IMR-90 (cell line): Measurements from ENCODE around the gene CDC42BPG. TPM values are rescaled to one million over a fixed set of nuclear protein-coding genes. Genes with fewer than 3 reads are reported as not detected.

Experiments used
- ATAC-seq: fragments of 200-7000 bp; cut with Tn5 transposase; 2 replicates; pipeline ENCODE4 v1.9.1; 2020; ENCODE audit warnings: low read depth, mild to moderate bottlenecking, moderate library complexity
- BruUV-seq: library from RNA; stranded (reverse); fragments of 400-500 nt; replicated peaks from 2 replicates; lab custom pipeline; 2021; lab: Mats Ljungman, UMichigan
- CTCF ChIA-PET: fragments of 300-600 bp; formaldehyde crosslinking; extraction: SDS; loops from one replicate; lab custom pipeline; 2021; ENCODE audit warnings: antibody characterized with exemption; lab: Yijun Ruan, JAX
- POLR2A ChIA-PET: fragments of 300-600 bp; sonication (Branson Sonifier 250); formaldehyde crosslinking; loops from one replicate; lab custom pipeline; 2022; ENCODE audit warnings: antibody characterized with exemption; ENCODE audit not compliant: unreplicated experiment; lab: Charles Lee
- DNase-seq: peaks from one replicate; pipeline ENCODE4 v3.0.0; 2013
- H2AFZ ChIP-seq: replicated peaks from 2 replicates; pipeline ENCODE3; 2013; ENCODE audit warnings: low read length, mild to moderate bottlenecking; ENCODE audit not compliant: poor library complexity
- H2AK5ac ChIP-seq: 2 replicates; pipeline ENCODE4 v1.6.1; 2013; ENCODE audit warnings: low read depth, low read length, inconsistent platforms
- H2AK9ac ChIP-seq: replicated peaks from 2 replicates; pipeline ENCODE3; 2013; ENCODE audit warnings: mild to moderate bottlenecking, low read depth, low read length, moderate library complexity; ENCODE audit not compliant: poor library complexity
- H2BK120ac ChIP-seq: 2 replicates; pipeline ENCODE4 v1.6.1; 2013; ENCODE audit warnings: low read depth, low read length, inconsistent platforms
- H2BK15ac ChIP-seq: 3 replicates; pipeline ENCODE4 v1.6.1; 2013; ENCODE audit warnings: low read depth, low read length, inconsistent platforms
- H2BK20ac ChIP-seq: 2 replicates; pipeline ENCODE4 v1.6.1; 2013; ENCODE audit warnings: low read depth, mild to moderate bottlenecking, inconsistent platforms, low read length, moderate library complexity
- H2BK5ac ChIP-seq: 2 replicates; pipeline ENCODE4 v1.6.1; 2013; ENCODE audit warnings: mild to moderate bottlenecking, low read depth, low read length, inconsistent platforms; ENCODE audit not compliant: poor library complexity, severe bottlenecking
- H3K14ac ChIP-seq: replicated peaks from 2 replicates; pipeline ENCODE4 v1.6.1; 2013; ENCODE audit warnings: low read depth, low read length, inconsistent platforms
- H3K18ac ChIP-seq: 2 replicates; pipeline ENCODE4 v1.6.1; 2013; ENCODE audit warnings: low read depth, low read length, control low read depth
- H3K23ac ChIP-seq: 2 replicates; pipeline ENCODE4 v1.6.1; 2013; ENCODE audit warnings: low read depth, low read length, inconsistent platforms
- H3K27ac ChIP-seq: 2 replicates; pipeline ENCODE4 v1.5.1; 2013; ENCODE audit warnings: mild to moderate bottlenecking, control low read depth, low read length; ENCODE audit not compliant: insufficient read depth
- H3K27me3 ChIP-seq: 2 replicates; pipeline ENCODE4 v1.6.1; 2013; ENCODE audit warnings: low read length; ENCODE audit not compliant: control insufficient read depth, insufficient read depth
- H3K36me3 ChIP-seq: 2 replicates; pipeline ENCODE4 v1.6.1; 2013; ENCODE audit warnings: low read length, mixed read lengths; ENCODE audit not compliant: control insufficient read depth, insufficient read depth
- H3K4ac ChIP-seq: 2 replicates; pipeline ENCODE4 v1.6.1; 2013; ENCODE audit warnings: low read depth, low read length, inconsistent platforms
- H3K4me1 ChIP-seq: 2 replicates; pipeline ENCODE4 v1.6.1; 2013; ENCODE audit warnings: low read length, mixed read lengths; ENCODE audit not compliant: control insufficient read depth, insufficient read depth
- H3K4me2 ChIP-seq: 2 replicates; pipeline ENCODE4 v1.6.1; 2013; ENCODE audit warnings: low read depth, mild to moderate bottlenecking, control low read depth, low read length, moderate library complexity
- H3K4me3 ChIP-seq: 2 replicates; pipeline ENCODE4 v1.5.1; 2013; ENCODE audit warnings: low read depth, mild to moderate bottlenecking, control low read depth, low read length, moderate library complexity; ENCODE audit not compliant: insufficient read depth
- H3K56ac ChIP-seq: 2 replicates; pipeline ENCODE4 v1.6.1; 2013; ENCODE audit warnings: low read length, inconsistent platforms; ENCODE audit not compliant: insufficient read depth; ENCODE audit errors: extremely low read depth
- H3K79me1 ChIP-seq, 2 experiments: 2 replicates each; pipeline ENCODE4 v1.6.1; 2013; ENCODE audit warnings: low read length in 2 of 2, inconsistent platforms in 1 of 2, low read depth in 1 of 2
- H3K9ac ChIP-seq: 2 replicates; pipeline ENCODE4 v1.6.1; 2013; ENCODE audit warnings: low read depth, low read length, control low read depth
- H3K9me1 ChIP-seq: 2 replicates; pipeline ENCODE4 v1.6.1; 2013; ENCODE audit warnings: low read length, inconsistent platforms; ENCODE audit not compliant: insufficient read depth
- H3K9me3 ChIP-seq: 2 replicates; pipeline ENCODE4 v1.6.1; 2013; ENCODE audit warnings: low read length; ENCODE audit not compliant: control insufficient read depth, insufficient read depth
- H4K20me1 ChIP-seq: 2 replicates; pipeline ENCODE4 v1.6.1; 2013; ENCODE audit warnings: low read length, inconsistent platforms; ENCODE audit not compliant: insufficient read depth
- H4K5ac ChIP-seq: 2 replicates; pipeline ENCODE4 v1.6.1; 2013; ENCODE audit warnings: mild to moderate bottlenecking, low read depth, low read length, control low read depth
- H4K8ac ChIP-seq, 2 experiments: 2 replicates each; pipeline ENCODE4 v1.6.1; 2013; ENCODE audit warnings: low read depth in 2 of 2, low read length in 2 of 2, control low read depth in 1 of 2, inconsistent platforms in 1 of 2
- H4K91ac ChIP-seq: 2 replicates; pipeline ENCODE4 v1.6.1; 2013; ENCODE audit warnings: low read depth, low read length, inconsistent platforms; ENCODE audit not compliant: insufficient read depth
- BHLHE40 ChIP-seq: fragments of 150-350 bp; IDR thresholded peaks from 2 replicates; pipeline ENCODE4 v1.6.1; 2016; ENCODE audit warnings: mild to moderate bottlenecking, low read depth, low read length
- CEBPB ChIP-seq: IDR thresholded peaks from 2 replicates; pipeline ENCODE4 v1.6.1; 2012; ENCODE audit warnings: low read depth, low read length, improper control_type of control experiment
- CHD1 ChIP-seq: IDR thresholded peaks from 2 replicates; pipeline ENCODE4 v1.6.1; 2012; ENCODE audit warnings: low read depth, low read length, improper control_type of control experiment
- CTCF ChIP-seq: conservative IDR thresholded peaks from 2 replicates; pipeline ENCODE4 v1.5.1; 2012; ENCODE audit warnings: mild to moderate bottlenecking, low read depth, low read length, improper control_type of control experiment
- FOS ChIP-seq: fragments of 150-350 bp; IDR thresholded peaks from 2 replicates; pipeline ENCODE4 v1.6.1; 2016; ENCODE audit warnings: low read depth, low read length
- MAZ ChIP-seq: IDR thresholded peaks from 2 replicates; pipeline ENCODE4 v1.6.1; 2012; ENCODE audit warnings: low read depth, mild to moderate bottlenecking, low read length, improper control_type of control experiment, moderate library complexity, borderline replicate concordance
- MXI1 ChIP-seq: IDR thresholded peaks from 2 replicates; pipeline ENCODE4 v1.6.1; 2012; ENCODE audit warnings: low read depth, mild to moderate bottlenecking, low read length, moderate library complexity, borderline replicate concordance
- NFE2L2 ChIP-seq: fragments of 150-350 bp; IDR thresholded peaks from 2 replicates; pipeline ENCODE4 v1.6.1; 2016; ENCODE audit warnings: low read depth, mild to moderate bottlenecking, low read length
- RAD21 ChIP-seq: IDR thresholded peaks from 2 replicates; pipeline ENCODE4 v1.6.1; 2012; ENCODE audit warnings: low read length, improper control_type of control experiment
- RCOR1 ChIP-seq: IDR thresholded peaks from 2 replicates; pipeline ENCODE4 v1.6.1; 2012; ENCODE audit warnings: mild to moderate bottlenecking, low read length, improper control_type of control experiment; ENCODE audit not compliant: insufficient replicate concordance
- RFX5 ChIP-seq: IDR thresholded peaks from 2 replicates; pipeline ENCODE4 v1.8.0; 2012; ENCODE audit warnings: low read depth, mild to moderate bottlenecking, low read length, moderate library complexity
- SMC3 ChIP-seq: fragments of 150-350 bp; IDR thresholded peaks from 2 replicates; pipeline ENCODE4 v1.6.1; 2016; ENCODE audit warnings: low read depth, mild to moderate bottlenecking, antibody characterized with exemption, low read length, moderate library complexity
- USF2 ChIP-seq: fragments of 150-350 bp; IDR thresholded peaks from 2 replicates; pipeline ENCODE4 v1.6.1; 2017; ENCODE audit warnings: mild to moderate bottlenecking, antibody characterized with exemption, low read length, low read depth
- WGBS, 2 experiments: methylation state at CpG; one replicate each; pipeline versions ENCODE4 v1.1.5 to v1.1.7; 2013; ENCODE audit warnings: missing lambda C conversion rate in 2 of 2; ENCODE audit not compliant: insufficient read length in 1 of 2; ENCODE audit errors: extremely low coverage in 2 of 2; 5-methylcytosine and 5-hydroxymethylcytosine counted together
- dilution Hi-C: fragments of 300-500 bp; cut with HindIII; formaldehyde crosslinking; loops from one replicate; pipeline ENCODE4 v1.14.3; 2018; ENCODE audit warnings: low sequenced_read_pairs; ENCODE audit not compliant: unreplicated experiment
- in situ Hi-C: fragments of 300-500 bp; cut with MboI; formaldehyde crosslinking; loops from 3 replicates; pipeline ENCODE4 v1.14.3; 2019; ENCODE audit warnings: low sequenced_read_pairs, inconsistent platforms, mixed read lengths
- intact Hi-C: fragments of 100-400 bp; cut with micrococcal nuclease; formaldehyde crosslinking; loops from 2 replicates; pipeline ENCODE4 v1.10.0; 2022
- polyA plus RNA-seq, 3 experiments: library from polyadenylated mRNA; depleted of rRNA; stranded (reverse); fragments of >200 nt; gene quantifications; 2 replicates each; pipeline ENCODE4 v1.2.3, GENCODE V29; 2012; ENCODE audit warnings: low replicate concordance in 1 of 3
- total RNA-seq: library from RNA; depleted of rRNA; stranded (reverse); fragments of >200 nt; gene quantifications from 2 replicates; pipeline ENCODE4 v1.2.3, GENCODE V29; 2012
- TF ChIP-seq, protein P1 (sequence below): fragments of 150-350 bp; IDR thresholded peaks from 2 replicates; pipeline ENCODE4 v1.6.1; 2016; ENCODE audit warnings: low read depth, mild to moderate bottlenecking, low read length, moderate library complexity, borderline replicate concordance

Gene CDC42BPG
- total and polyA plus RNA-seq, 2 of the 4 experiments (the other 2 are of a cell fraction) = under 0.01 to 0.12 TPM

DNA sequence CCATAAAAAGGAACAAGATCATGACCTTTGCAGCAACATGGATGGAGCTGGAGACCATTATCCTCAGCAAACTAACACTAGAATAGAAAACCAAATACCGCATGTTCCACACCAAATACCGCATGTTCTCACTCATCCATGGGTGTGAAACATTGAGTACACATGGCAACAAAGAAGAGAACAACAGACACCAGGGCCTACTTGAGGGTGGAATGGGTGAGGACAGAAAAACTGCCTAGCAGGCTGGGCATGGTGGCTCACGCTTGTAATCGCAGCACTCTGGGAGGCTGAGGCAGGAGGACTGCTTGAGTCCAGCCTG, 21.7 kb upstream of the CDC42BPG start:
- peak overlapping the region; percentile 82 for H3K14ac ChIP-seq
- H2AK9ac ChIP-seq = no peak overlapping the region
- H3K9me1 ChIP-seq = peaks cover 46% of the 10 kb centered on the region
- TF ChIP-seq BHLHE40 = no peak
- TF ChIP-seq SMC3 = no peak
- no peak for TF ChIP-seq CEBPB
- TF ChIP-seq NFE2L2 = no peak
- no peak for TF ChIP-seq MXI1
- no peak for TF ChIP-seq RAD21
- no peak for TF ChIP-seq MAZ
- TF ChIP-seq CHD1 = no peak
- TF ChIP-seq FOS = no peak
- TF ChIP-seq USF2 = no peak
- TF ChIP-seq RCOR1 = no peak
- TF ChIP-seq CTCF = no peak
- TF ChIP-seq, protein P1, sequence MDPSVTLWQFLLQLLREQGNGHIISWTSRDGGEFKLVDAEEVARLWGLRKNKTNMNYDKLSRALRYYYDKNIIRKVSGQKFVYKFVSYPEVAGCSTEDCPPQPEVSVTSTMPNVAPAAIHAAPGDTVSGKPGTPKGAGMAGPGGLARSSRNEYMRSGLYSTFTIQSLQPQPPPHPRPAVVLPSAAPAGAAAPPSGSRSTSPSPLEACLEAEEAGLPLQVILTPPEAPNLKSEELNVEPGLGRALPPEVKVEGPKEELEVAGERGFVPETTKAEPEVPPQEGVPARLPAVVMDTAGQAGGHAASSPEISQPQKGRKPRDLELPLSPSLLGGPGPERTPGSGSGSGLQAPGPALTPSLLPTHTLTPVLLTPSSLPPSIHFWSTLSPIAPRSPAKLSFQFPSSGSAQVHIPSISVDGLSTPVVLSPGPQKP = no peak
- no peak for TF ChIP-seq RFX5
- H2BK5ac ChIP-seq = peak overlapping the region; percentile 72
- H3K4me1 ChIP-seq = peaks cover 60% of the 10 kb centered on the region
- ChIA-PET CTCF (no interaction called here), POLR2A (no interaction called here)
- peak overlapping the region; percentile 84; the same call in 1 of the 2 replicates for H2BK20ac ChIP-seq
- peak overlapping the region; percentile 8; the same call in 1 of the 2 replicates for H3K27ac ChIP-seq
- H3K27me3 ChIP-seq = no peaks in the 10 kb centered on the region
- peaks cover 15 to 85% of the 10 kb centered on the region in 2 experiments; a peak in 3 of 4 replicates for H3K79me1 ChIP-seq
- in situ Hi-C loops = no loop called here
- peak overlapping the region; percentile 33 to 50; a peak in 2 of 4 replicates for H4K8ac ChIP-seq
- H3K4me3 ChIP-seq = no peak overlapping the region
- no peak for DNase-seq
- intact Hi-C loops = no loop called here
- H2BK120ac ChIP-seq = peak overlapping the region; percentile 70
- no TSS peak for BruUV-seq
- H3K56ac ChIP-seq = no peak overlapping the region; the same call in 1 of the 2 replicates
- peak overlapping the region; percentile 6; the same call in 1 of the 2 replicates for H3K18ac ChIP-seq
- no peak for ATAC-seq
- no peak overlapping the region for H2AFZ ChIP-seq
- WGBS, 2 experiments = no CpG with 5 or more reads among the region's 4 CpGs
- peak overlapping the region; percentile 81 for H3K4ac ChIP-seq
- H3K4me2 ChIP-seq = no peak overlapping the region; the same call in 1 of the 2 replicates
- peak overlapping the region; percentile 73 for H3K23ac ChIP-seq
- H2AK5ac ChIP-seq = peak overlapping the region; percentile 94
- H4K5ac ChIP-seq = no peak overlapping the region
- H3K36me3 ChIP-seq = peaks cover 10% of the 10 kb centered on the region
- peak overlapping the region; percentile 73; the same call in 1 of the 3 replicates for H2BK15ac ChIP-seq
- dilution Hi-C loops = no loop called here
- peaks cover 80% of the 10 kb centered on the region for H4K20me1 ChIP-seq
- 0 out of 2 replicates have a peak overlapping the region, but pooled peaks have one; percentile 23 for H4K91ac ChIP-seq
- no peak overlapping the region for H3K9ac ChIP-seq
- no peaks in the 10 kb centered on the region for H3K9me3 ChIP-seq
